H4 (cell line): ENCODE results near the gene CBFB. TPM values are rescaled to one million over a fixed set of nuclear protein-coding genes. Genes with fewer than 3 reads are reported as not detected.
A peak's percentile ranks its signal among the peaks of the same experiment; 100 is the strongest.
"Not testable (repeated sequence)": the region's sequence is repeated elsewhere in the genome, so short reads cannot be mapped to it uniquely, and the experiment has no call there.

Experiments used
- DNase-seq: peaks from one replicate; pipeline ENCODE4 v3.0.0-alpha.2; 2015; ENCODE audit warnings: low spot score
- total RNA-seq: library from RNA; depleted of rRNA; stranded (reverse); fragments of >200 nt; shearing (Covaris generic); gene quantifications from 2 replicates; pipeline ENCODE4 v1.2.3, GENCODE V29; 2014

CBFB gene
- total RNA-seq, 1 experiment from 2014 or later = 81.0 TPM

DNA sequence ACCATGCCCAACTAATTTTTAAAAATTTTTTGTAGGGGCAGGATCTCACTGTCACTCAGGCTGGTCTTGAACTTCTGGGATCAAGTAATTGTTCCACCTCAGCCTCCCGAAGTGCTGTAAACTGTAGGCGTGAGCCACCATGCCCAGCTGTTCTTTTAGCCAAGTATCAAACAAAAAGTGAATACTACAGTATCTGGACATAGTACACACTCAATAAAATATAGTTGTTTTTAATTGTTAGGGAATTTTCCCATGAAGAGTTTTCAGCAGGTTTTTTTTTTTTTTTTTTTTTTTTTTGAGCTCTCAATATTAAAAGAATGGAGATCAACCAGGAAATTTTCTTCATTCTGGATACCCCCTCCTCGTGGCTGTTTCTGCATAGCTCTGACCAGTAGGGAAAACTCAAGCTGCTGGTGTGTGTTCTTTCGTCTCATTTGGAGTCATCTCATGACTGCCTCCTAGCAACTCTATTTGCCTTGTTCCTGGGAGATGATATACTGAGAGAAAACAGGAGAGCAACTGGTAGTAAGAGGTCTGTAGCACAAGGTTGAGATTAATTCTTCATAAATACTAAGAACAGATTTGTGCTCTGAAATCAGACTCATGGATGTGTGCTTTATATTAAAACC, 64.3 kb downstream of the CBFB start:
- DNase-seq = no peak

DNA sequence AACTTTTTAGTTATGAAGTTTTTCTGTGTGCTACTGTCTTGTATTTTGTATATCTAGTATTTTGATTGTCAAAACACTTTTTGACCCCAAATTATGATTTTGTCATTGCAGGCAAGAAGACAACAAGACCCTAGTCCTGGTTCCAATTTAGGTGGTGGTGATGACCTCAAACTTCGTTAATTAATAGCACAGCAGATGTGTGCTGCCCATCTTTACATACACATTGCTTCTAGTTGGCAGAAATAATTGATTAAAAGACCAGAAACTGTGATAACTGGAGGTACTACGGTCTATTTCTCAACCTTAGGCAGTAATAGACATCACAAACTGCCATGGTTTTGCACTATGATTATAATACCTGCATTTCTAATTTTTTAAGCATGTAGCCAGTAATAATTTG, 69.7 kb downstream of the CBFB start:
- no peak for DNase-seq

DNA sequence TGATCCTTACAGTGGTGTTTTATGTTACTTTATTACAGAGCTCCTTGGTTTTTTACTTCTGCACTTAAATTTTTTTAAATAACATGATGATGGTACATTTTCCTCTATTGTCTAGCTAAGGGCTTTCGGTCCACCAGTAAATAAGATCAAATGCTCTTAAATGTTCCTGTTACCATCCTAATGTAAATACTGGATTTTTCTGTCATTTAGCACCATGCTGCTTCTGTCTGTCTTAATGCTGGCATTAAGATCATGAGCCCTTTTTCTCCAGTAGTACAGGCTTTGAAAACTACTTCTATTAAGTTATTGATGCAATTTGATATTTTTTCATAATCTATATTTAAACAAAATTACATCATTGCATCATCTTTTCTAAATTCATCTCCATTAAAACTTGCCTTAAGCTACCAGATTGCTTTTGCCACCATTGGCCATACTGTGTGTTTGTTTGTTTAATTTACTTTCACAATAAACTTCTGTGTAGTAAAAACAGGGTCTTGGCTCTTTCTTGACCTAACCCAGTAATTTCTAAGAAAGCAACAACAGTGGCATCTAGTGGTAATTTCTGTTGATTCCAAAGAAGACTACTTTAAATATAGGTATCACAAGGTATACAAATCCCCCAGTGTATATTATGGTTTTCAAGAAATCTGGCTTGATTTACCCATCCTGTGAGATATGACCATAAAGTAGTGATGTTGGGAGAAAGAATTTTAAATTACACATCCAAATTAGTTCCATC, 71.8 kb downstream of the CBFB start:
- DNase-seq = no peak

GRCh38 chr16:67101311-67102082, 72.5 kb downstream of the CBFB start:
- no peak for DNase-seq

GRCh38 chr16:67104061-67104460, 75.1 kb downstream of the CBFB start:
- DNase-seq = peak; percentile 46

GRCh38 chr16:67104845-67105244, 75.9 kb downstream of the CBFB start:
- DNase-seq = no peak

- no peak for DNase-seq
Observed at GRCh38 chr16:67105246-67105645, 76.3 kb downstream of the CBFB start.

GRCh38 chr16:67105881-67106280, 76.9 kb downstream of the CBFB start:
- no peak for DNase-seq

- no peak for DNase-seq
Observed at GRCh38 chr16:67108489-67108888, 79.5 kb downstream of the CBFB start.

- DNase-seq = no peak
Observed at GRCh38 chr16:67108931-67109406, 80.0 kb downstream of the CBFB start.

GRCh38 chr16:67109407-67110135, 80.6 kb downstream of the CBFB start, which contains the start of gene PHAF1:
TSS of gene PHAF1 (plus strand) at chr16:67109941. CDS start at chr16:67110176, 235 bp downstream.
- DNase-seq = peak; percentile 76

- DNase-seq = no peak
Observed at GRCh38 chr16:67111951-67112444, 83.0 kb downstream of the CBFB start.

DNA sequence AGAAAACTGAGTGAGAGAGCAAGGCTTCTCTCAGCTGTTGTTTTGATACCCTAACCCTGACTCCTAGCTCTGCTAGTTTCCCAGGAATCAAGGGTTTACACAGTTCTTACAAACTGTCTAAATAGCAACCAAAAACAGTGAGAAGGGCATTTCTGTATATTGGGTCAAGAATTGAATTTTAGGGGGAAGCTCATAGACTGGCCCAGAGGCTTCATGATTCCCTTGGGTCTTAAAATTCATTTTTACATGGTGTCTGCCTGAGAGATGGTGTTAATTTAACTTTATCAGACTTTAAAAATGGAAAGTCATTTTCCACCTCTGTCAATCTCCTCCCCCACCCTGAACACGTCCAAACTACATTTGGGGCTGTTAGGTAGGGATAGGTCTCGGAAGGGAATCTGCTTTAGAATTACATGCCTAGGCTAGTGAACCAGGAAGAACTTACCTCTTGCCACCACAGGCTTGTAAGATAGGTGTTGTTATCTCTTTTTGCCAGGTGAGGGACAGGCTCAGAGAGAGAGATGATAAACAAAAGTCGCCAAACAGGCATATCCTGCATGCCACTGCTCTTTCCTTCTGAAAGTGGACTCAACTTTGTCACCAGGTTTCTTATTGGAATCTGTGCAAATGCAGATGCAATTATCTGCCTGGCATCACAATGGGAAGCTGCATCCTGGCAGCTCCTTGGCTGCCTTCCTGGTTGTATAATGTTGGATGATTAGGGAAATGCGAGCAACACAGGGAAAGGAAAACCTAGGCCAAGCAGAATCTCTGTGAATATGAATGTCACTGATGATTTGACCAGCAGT, 83.8 kb downstream of the CBFB start:
- DNase-seq = no peak

DNA sequence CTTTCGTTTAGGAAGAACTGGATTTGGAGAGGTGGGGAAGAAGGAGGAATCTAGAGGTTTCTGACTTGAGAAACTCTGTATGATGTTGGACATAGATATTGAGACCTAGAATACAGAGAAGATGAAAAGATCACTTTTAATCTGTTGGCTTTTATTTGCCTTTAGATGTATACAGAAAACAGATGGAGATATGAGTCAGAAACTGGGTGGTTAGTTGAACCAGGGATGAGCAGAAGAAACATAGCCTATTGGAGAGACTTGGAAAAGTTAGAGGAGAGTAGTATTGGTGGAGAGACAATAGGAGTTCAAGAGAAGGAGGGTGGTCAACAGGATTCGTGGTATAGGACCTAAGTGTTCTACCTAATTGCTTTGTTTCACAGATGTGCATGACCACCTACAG, 85.8 kb downstream of the CBFB start:
- DNase-seq = no peak

GRCh38 chr16:67115639-67116038, 86.7 kb downstream of the CBFB start:
- DNase-seq = peak; percentile 61

GRCh38 chr16:67116388-67117311, 87.7 kb downstream of the CBFB start:
- DNase-seq = no peak

DNA sequence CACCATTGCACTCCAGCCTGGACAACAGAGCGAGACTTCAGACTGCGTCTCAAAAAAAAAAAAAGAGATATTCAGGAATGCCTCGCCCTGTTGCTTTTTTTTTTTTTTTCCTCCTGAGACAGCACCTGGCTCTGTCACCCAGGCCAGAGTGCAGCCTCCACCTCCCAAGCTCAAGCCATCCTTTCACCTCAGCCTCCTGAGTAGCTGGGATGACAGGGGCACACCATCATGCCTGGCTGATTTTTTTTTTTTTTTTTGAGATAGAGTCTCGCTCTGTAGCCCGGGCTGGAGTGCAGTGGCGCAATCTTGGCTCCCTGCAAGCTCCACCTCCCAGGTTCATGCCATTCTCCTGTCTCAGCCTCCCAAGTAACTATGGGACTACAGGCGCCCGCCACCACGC, 88.8 kb downstream of the CBFB start:
- no peak for DNase-seq

DNA sequence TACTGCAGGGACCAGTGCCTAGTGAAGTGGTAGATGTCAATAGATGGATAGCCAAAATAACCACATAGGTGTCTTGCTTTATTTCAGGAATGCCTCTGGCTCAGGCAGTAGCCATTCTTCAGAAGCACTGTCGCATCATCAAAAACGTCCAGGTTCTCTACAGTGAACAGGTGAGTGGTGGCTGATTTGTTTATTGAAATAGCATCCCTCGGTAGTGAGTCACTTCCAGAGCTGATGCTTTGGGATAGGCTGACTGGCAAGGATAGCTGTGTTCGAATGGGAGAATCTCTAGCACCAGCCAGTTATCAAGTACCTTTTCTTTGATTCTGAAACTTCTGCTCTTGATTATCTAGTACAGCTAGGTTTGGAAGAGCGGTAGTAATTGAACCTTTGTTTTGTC, 91.1 kb downstream of the CBFB start:
- no peak for DNase-seq

DNA sequence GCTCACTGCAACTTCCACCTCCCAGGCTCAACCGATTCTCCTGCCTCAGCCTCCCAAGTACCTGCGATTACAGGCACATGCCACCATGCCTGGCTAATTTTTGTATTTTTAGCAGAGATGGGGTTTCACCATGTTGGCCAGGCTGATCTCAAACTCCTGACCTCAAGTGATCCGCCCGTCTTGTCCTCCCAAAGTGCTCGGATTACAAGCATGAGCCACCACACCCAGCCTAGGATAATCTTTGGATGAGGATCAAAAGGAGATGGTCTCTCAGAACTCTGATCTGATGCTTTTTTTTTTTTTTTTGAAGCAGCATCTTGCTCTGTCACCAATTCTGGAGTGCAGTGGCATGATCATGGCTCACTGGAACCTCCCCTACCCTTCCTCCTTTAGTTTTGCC, 93.8 kb downstream of the CBFB start:
- not testable (repeated sequence) for DNase-seq

DNA sequence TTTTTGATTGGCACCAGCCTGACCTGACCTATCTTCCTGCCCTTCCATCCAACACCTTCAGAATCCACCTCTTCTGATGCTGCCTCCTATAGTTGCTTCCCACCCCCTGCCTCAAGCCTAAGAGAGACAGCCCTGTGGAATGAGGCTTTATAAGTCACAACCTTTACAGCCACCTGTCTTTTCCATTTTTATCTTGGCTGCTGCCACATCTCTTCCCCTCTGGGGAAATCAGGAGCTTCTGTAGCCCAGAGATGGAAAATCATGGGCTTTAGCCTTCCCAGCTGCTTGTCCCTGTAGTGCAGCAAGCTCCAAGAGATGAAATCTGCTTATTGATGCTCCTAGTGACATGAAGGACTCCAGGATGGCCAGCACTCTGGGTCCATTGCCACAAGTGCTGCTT, 99.5 kb downstream of the CBFB start:
- DNase-seq = no peak
